ENCODE measurements around the gene GUCY1A1. TPM values are rescaled to one million over a fixed set of nuclear protein-coding genes. Genes with fewer than 3 reads are reported as not detected.

GUCY1A1 gene
- total and polyA plus RNA-seq, 2 of the 4 experiments (the other 2 are of a cell fraction): 0.19 to 0.54 TPM

- Histone ChIP-seq H3K27me3 (ENCODE audit: control insufficient read depth, insufficient read depth, low read length) (no peaks in the 10 kb centered on the region), H3K9ac (ENCODE audit: low read depth, low read length) (no peak overlapping the region), H4K8ac (ENCODE audit: low read depth in 2 of 2, low read length in 2 of 2) (no peak overlapping the region), H3K9me1 (ENCODE audit: insufficient read depth, low read length) (no peaks in the 10 kb centered on the region), H3K36me3 (ENCODE audit: control insufficient read depth, insufficient read depth, low read length) (no peaks in the 10 kb centered on the region), H3K4ac (ENCODE audit: low read depth, low read length) (no peak overlapping the region), H3K23ac (ENCODE audit: low read depth, low read length) (no peak overlapping the region), H3K79me1 (ENCODE audit: low read depth in 1 of 2, low read length in 2 of 2) (no peaks in the 10 kb centered on the region), H3K56ac (ENCODE audit: extremely low read depth, insufficient read depth, low read length) (no peak overlapping the region), H4K20me1 (ENCODE audit: insufficient read depth, low read length) (no peaks in the 10 kb centered on the region), H2BK20ac (ENCODE audit: low read depth, low read length) (no peak overlapping the region), H2AK5ac (ENCODE audit: low read depth, low read length) (no peak overlapping the region), H4K5ac (ENCODE audit: low read depth, low read length) (no peak overlapping the region), H2BK15ac (ENCODE audit: low read depth, low read length) (no peak overlapping the region), H4K91ac (ENCODE audit: insufficient read depth, low read depth, low read length) (no peak overlapping the region), H2AFZ (replicated peaks; ENCODE audit: low read length, poor library complexity) (no peak overlapping the region), H2AK9ac (replicated peaks; ENCODE audit: low read depth, low read length, poor library complexity) (no peak overlapping the region), H2BK5ac (ENCODE audit: low read depth, low read length, poor library complexity, severe bottlenecking) (no peak overlapping the region), H3K4me2 (ENCODE audit: low read depth, low read length) (no peak overlapping the region), H3K4me3 (ENCODE audit: insufficient read depth, low read depth, low read length) (no peak overlapping the region), H3K14ac (replicated peaks; ENCODE audit: low read depth, low read length) (no peak overlapping the region), H3K18ac (ENCODE audit: low read depth, low read length) (no peak overlapping the region; the same call in 1 of the 2 replicates), H3K9me3 (ENCODE audit: control insufficient read depth, insufficient read depth, low read length) (no peaks in the 10 kb centered on the region), H3K4me1 (ENCODE audit: control insufficient read depth, insufficient read depth, low read length) (no peaks in the 10 kb centered on the region), H2BK120ac (ENCODE audit: low read depth, low read length) (no peak overlapping the region), H3K27ac (ENCODE audit: insufficient read depth, low read length) (no peak overlapping the region)
- POLR2A ChIA-PET (ENCODE audit: unreplicated experiment): no interaction called here
- no CpG with 5 or more reads among the region's 8 CpGs for WGBS, 2 experiments (ENCODE audit: extremely low coverage in 2 of 2, insufficient read length in 1 of 2)
- BruUV-seq (replicated peaks): no TSS peak
- dilution Hi-C loops (cut with HindIII; ENCODE audit: low sequenced_read_pairs, unreplicated experiment) (no loop called here), intact Hi-C loops (cut with micrococcal nuclease) (no loop called here), in situ Hi-C loops (cut with MboI; ENCODE audit: low sequenced_read_pairs) (no loop called here)
- no peak for DNase-seq
- TF ChIP-seq SMC3 (IDR thresholded peaks at IDR 0.05; ENCODE audit: low read depth, low read length): no peak
- CTCF ChIA-PET: no interaction called here
- no peak for ATAC-seq (ENCODE audit: low read depth)
Observed at GRCh38 chr4:155618183-155618838, 48.3 kb upstream of the GUCY1A1 start.
